HG02759 (cell line): Measurements from ENCODE around the gene SORCS2.

ENCODE experiments used
- ATAC-seq: cut with Tn5 transposase; IDR thresholded peaks from one replicate; pipeline ENCODE4 v1.9.1; 2021; ENCODE audit warnings: mild to moderate bottlenecking, moderate library complexity; ENCODE audit not compliant: unreplicated experiment

Gene SORCS2

DNA sequence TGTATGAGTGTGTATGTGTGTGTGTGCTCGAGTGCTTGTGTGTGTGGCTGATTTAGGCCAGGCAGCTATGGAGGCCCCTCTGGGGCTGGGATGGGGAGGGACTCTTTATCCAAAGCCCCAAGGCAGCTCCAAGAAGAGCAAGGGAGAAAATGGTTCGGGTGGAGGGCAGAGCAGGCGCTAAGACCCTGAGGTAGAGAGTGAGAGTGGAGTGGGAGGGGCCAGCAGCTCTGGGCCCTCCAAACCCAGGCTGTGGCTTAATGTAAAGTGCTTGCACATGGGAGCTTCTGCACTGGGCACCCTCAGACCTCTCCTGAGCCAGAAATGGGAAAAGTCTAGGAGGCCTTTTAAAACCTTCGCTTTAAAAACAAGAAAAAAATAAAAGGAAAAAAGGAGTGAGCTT is 475.9 kb downstream of the SORCS2 start:
- no peak for ATAC-seq

DNA sequence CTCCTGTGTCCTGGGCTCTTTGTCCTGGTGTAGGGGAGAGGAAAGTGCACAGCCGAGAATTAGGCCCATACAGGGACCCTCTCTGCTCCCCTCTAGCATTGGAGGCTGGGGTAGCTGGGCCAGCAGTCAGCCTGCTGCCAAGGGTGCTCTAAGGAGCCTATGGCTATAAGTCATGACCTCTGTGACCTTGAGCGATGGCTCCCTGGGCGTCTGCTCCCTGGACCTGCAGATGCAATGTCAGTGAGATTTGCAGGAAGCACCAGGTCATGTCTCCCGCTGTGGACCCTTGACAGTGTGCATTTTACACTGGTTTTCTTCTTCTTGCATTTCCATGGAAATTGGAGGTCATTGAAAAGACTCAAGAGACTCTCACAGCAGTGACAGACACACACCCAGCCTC is 476.5 kb downstream of the SORCS2 start:
- ATAC-seq: no peak

DNA sequence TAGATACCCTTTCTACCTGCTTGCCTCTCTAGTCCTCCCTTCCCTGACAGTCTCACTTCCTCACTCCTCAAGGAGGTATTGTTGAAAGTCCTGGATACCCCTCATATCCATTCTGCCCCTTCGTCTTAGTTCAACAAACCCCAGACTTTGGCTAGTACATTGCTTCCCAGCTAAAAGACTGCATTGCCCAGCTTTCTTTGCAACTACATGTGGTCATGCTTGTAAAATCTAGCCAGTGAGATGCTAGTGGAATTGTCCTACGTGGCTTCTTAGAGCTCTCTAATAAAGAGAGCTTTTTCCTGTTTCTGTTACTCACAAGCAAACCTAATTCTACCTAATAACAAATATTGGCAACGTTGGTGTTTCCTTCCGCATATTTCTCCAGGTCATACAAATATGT is 480.3 kb downstream of the SORCS2 start:
- no peak for ATAC-seq

DNA sequence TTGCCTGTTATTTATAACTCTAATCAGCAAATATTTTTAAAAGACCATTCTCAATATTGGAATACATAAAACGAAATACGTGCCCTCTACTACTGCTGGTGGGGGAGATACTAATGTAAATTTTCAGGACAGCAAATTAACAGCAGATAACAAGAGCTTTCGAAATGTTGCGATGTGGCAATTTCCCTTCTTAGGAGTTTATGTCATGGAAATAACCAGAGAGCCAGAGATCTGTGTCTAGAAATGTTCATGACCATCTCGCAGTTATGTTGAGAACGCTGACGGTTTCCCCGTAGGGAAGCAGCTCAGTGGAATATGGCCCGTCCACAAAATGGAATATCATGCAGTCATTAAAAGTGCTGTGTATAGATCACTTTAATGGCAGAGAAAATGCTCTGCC is 480.8 kb downstream of the SORCS2 start:
- no peak for ATAC-seq

DNA sequence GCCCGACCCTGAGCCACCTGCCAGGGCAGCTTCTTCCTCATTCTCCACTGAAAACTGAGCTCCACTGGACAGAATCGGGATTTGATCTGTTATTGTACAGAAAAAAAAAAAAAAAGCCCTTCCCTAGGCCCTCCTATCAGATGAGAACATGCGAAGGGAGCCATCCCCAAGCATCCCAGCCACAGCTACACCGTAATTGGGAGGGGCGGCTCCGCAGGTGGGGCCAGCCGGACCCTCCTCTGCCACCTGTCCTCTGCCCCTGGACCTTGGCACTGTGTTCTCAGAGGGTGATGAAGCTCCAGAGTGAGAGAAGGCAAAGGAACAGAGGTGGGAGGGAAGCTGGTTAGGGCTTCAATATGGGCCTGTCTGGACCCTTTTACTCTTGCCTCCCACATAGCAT is 482.4 kb downstream of the SORCS2 start:
- no peak for ATAC-seq

DNA sequence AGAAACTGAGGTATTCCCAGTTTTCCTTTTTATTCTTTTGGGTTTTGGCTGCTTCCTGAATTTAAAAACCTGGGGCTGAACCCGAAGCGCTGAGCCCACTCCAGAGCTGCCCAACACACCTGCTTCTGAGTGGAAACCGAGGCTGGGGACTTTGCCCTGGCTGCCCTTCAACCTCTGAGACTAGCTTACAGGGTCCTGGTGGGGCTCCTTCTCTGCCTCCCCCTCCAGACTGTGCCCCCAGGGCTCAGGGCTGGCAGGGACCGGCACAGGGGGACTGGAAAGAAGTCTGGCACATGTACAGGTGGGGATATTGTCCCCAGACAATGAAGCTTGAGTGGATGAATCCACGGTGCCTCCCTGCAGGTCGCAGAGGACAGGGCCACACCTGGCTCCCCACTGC is 482.8 kb downstream of the SORCS2 start:
- ATAC-seq: no peak

DNA sequence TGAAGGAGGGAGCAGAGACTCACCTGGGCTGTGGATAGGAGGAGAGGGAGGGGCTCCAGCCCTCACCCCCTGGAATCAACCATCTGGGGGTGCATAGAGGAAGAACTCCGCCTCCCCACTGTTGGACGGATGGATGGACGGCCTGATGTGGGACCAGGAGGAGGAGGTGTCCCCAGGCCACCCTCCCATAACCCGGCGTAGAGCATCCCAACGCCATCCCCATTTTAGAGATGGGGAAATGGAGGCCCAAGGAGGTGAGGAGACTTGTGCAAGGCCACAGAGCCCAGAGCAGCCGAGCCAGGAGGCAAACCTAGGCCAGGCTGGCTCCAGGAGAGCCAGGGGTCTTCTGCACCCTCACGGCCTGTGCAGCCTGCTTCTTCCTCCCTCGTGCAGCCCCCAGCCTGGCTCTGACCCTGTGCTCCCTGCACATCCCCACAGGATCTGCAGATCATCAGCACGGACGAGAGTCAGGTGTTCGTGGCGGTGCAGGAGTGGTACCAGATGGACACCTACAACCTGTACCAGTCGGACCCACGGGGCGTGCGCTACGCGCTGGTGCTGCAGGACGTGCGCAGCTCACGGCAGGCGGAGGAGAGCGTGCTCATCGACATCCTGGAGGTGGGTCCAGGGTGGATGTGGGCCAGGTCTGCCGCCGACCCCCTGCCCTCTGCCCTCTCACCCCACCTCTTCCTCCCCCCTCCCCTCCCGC is 483.4 kb downstream of the SORCS2 start:
- no peak for ATAC-seq

DNA sequence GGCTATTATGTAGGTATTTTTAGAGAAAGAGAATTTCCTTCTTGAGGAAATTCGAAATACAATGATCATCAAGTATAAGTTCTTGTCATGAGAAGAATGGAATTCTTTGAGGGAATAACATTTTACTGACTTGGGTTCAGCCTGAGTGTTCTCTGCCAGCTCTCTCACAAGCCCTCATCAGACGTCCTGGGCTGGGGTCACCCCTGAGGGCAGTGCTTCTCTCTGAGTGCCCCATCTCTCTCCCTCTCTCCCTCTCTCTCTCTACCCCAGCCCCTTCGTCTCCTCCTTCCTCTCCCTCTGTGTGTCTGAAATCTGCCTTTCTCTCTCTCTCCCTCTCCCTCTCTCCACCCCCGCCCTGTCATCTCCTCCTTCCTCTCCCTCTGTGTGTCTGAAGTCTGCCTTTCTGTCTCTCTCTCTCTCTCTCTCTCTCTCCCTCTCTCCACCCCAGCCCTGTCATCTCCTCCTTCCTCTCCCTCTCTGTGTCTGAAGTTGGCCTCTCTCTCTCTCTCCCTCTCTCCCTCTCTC is 484.1 kb downstream of the SORCS2 start:
- no peak for ATAC-seq

DNA sequence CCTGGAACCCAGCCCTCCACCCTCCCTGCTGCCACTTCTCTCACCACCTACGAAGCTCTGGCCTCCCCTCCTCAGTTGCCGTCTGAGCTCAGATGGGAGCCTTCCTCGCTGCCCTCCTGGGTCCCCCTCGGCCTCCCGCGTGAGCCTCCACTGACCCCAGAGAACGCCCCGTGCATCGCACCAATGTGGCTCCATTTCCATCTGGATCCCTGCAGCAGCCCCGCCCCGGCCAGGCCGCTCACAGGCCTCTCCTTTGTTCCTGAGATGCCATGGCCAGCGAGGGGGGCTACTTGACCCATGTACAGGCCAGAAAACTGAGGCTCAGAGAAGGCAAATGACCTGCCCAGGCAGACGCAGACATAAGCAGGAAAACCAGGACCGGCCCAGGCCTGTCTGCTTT is 484.7 kb downstream of the SORCS2 start:
- no peak for ATAC-seq

DNA sequence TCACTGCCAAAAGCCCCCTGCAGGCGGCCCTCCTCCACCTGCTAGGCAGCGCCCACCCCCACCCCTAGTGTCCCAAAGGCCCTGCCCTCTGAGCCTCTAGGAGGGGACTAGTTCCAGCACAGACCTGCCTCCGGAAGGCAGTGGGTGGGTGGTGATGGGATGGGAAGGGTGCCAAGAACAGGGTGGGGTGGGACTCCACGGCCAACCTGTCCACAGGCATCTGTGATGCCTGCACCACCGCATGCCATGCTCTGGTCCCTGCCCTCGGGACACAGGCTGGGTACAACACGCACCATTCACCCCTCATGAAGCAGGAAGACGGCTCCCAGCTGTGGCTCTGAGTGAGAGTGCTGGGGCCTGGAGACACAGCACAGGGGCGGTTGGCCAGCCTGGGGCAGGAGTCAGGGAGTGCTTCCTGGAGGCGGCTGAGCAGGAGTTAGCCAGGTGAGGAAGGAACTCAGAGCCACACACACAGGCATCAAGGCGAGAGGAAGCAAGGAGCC is 485.5 kb downstream of the SORCS2 start:
- no peak for ATAC-seq

DNA sequence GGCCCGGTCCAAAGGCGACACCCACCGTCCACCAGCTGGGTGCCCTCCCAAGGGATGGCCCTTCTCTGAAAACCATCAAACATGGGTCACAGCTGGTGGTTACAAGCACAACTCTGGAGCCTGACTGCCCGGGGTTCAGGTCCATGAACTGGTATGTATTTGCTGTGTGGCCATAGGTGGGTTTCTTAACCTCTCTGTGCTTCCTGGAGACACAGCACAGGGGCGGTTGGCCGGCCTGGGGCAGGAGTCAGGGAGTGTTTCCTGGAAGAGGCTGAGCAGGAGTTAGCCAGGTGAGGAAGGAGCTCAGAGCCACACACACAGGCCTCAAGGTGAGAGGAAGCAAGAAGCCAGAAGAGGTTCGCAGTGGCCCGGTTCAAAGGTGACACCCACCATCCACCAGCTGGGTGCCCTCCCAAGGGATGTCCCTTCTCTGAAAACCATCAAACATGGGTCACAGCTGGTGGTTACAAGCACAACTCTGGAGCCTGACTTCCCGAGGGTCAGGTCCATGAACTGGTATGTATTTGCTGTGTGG is 486.0 kb downstream of the SORCS2 start:
- ATAC-seq: no peak

DNA sequence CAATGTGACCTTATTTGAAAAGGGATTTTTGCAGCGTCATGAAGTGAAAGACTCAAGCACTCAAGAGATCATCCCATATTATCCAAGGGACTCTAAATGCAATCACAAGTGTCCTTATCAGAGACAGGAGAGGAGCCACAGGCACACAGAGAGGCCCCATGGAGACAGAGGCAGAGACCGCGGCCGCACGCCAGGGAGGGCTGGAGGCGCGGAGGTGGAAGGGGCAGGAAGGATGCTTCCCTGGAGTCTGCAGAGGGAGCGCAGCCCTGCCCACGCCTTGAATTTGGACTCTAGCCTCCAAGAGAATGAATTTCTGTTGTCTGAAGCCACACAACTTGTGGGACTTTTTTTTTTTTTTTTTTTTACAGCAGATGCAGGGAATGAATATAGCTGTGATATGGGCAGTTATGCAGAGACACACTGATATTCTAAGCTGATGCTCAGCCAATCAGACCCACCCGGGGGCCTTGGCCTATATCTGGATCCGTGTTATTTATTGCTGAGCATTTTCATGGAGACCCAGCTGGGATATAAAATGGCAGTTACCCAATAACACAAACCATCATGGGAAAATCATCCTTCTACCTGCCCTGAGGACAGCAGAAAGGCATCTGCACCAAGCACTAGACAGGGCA is 487.2 kb downstream of the SORCS2 start:
- no peak for ATAC-seq

DNA sequence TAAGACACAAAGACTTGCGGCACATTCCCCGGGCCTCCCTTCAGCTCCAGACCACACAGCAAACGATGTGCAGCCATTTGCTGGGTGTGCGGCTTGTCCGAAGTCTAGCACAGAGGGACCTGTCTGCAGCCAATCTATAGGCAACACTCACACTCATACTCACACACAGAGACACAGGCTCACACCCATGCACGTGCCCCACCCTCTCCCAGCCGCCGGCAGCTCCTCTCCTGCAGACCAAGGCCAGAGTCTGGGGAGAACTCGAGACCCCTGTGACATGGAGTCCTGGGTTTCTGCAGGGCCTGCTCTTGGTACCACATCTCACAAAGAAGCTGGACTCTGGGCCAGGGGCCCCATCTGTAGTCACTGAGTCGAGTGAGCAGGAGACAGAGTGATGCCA is 487.8 kb downstream of the SORCS2 start:
- no peak for ATAC-seq

DNA sequence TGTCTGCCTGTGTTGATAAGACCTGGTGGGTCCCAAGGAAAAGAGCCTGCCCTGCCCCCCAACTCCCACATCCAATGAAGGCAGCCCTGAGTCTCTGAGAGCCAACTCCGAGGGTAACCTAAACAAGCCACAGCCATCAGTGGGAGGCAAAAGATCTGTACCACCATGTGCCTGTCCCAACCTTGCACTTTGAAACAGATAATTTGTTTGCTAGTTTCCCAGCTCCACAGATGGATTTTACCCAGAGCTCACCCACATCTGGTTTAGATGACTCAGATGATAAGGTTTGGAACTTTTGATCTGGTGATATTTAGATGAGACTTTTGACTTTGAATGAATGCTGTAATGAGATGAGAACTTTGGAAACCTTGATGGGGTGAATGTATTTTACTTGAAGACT is 488.4 kb downstream of the SORCS2 start:
- ATAC-seq: no peak

DNA sequence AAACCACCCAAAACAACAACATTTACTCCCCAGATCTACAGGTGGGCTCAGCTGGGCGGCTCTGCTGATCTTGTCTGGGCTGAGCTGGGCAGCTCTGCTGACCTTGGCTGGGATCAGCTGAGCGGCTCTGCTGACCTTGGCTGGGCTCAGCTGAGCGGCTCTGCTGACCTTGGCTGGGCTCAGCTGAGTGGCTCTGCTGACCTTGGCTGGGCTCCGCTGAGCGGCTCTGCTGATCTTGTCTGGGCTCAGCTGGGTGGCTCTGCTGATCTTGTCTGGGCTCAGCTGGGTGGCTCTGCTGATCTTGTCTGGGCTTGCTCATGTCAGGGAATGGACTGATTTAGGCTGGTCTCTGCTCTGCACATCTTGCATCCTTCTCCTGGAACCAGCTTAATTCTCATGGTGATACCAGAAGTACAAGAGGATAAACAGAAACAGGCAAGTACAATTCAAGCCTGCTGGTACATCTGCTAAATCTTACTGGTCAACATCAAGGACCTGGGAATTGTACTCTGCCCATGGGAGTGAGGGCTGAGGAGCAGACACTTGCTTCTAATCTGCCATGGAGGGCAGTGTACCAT is 490.9 kb downstream of the SORCS2 start:
- no peak for ATAC-seq

DNA sequence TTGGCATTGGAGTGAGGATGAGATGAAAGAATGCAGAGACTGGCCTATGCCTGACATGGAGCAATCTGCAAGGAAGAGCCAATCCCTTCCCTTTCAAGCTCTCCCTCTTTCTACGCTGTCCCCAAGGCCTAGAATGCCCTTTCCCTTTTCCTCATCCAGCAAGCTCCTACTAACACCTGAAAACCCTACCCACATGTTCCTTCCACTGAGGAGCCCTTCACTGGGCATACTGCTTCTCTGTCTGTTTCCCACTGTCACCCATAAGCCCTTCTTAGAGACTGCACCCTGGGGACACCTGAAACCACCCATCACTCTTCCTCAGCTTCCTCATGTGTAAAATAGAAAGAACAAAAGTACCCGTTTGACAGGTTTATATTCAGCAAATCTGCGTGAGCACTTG is 492.0 kb downstream of the SORCS2 start:
- no peak for ATAC-seq

DNA sequence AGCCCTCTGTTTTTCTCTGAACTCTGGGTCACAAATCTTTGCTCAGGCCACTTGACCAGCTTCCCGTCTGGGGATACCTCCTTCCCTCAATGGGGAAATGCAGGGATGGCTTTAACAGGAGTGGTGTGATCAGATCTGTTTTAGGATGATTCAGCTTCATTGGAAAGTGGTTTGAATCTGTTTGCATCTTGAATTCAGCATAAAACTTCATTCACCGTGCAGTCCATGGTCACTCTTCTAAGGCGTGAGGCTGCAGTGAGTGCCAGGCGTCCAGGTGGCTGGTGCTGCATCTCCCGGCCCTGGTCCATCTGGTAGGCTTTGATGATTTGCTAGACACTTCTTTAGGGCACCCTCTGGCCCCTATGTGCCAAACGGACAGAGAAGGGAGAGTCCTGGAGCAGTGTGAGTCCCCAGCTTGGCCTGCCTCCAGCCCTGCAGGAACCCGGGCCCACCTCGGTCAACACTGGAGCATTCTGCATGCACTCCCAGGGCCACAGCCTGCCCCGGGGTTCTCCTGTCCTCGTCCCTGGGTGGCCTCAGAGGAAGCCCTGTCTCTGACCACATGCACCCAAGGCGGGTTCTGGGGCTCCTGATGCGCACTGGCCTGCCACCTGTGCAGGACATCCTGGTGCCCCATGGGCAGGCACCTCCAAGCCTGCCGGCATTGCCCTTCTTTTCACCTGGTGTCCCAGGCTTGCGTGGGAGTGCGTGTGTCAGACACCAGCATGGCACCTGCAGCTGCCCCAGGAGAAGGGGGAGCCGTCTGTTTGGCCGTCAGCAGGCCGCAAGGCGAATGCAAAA is 493.9 kb downstream of the SORCS2 start:
- ATAC-seq: no peak

DNA sequence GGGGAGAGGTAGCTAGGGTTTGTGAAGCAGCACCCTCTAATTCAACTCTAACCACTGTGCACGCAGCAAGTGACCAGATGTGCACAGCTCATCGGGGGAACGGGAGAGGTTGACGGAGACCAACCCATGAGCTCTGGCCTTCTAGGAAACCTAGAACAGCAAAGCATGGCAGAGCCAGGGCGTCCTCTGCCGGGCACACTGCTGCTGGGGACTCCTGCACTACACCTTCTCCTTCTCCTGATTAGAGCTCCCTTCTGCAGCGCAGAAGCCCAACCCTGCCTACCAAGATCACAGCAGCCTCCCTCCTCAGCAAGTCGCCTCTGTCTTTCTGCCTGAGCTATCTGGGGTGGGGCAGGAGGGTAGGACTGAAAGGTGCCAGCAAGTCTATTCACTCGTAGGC is 494.7 kb downstream of the SORCS2 start:
- no peak for ATAC-seq

DNA sequence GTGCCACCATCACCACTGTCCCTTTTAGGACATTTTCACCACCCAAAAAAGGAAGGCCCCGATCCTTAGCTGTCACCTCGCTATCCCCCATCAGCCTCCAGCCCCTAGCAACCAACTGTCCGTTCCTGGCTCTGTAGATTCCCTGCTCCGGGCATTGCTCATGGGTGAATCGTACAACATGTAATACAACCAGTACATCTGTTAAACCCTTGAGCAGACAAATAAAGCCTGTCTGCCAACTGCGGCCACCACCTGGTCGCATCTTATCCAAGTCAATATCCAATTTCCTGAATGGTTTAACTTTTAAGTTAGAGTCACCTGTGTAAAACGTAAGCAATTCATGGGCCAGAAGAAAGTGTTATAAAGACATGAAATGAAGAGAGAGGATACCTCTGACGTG is 495.5 kb downstream of the SORCS2 start:
- no peak for ATAC-seq

DNA sequence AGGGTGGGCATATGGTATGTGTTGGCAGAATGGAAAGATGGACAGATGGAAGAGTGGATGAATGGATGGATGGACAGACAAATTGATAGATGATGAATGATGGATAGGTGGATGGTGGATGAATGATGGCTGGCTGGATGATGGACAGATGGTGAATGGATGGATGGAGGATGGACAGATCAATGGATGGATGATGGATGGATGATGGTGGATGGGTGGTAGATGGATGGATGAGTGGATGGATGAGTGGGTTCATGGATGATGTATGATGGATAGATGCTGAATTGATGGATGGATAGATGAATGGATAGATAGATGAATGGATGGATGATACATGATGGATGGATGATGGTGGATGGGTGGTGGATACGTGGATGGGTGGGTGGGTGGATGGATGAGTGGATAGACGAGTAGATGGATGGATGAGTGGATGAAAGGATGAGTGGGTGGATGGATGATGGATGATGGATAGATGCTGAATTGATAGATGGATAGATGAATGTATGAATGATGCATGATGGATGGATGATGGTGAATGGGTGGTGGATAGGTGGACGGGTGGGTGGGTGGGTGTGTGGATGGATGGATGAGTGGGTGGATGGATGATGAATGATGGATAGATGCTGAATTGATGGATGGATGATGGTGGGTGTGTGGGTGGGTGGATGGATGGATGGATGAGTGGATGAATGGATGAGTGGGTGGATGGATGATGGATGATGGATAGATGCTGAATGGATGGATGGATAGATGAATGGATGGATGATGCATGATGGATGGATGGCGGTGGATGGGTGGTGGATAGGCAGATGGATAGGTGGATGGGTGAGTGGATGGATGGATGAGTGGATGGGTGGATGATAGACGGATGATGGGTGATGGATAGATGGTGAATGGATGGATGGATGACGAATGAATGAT is 497.7 kb downstream of the SORCS2 start:
- ATAC-seq: no peak
